Measurements from ENCODE around the gene ANO2. TPM values are rescaled to one million over a fixed set of nuclear protein-coding genes. Genes with fewer than 3 reads are reported as not detected.

ANO2 gene
- total RNA-seq, 4 donors from 2014 or later, result 1.4 to 3.3 (median 2.7) TPM; not detected in 1

GRCh38 chr12:5923043-5923605 is 21.9 kb downstream of the ANO2 start:
- H3K9me3 ChIP-seq, result no peaks in the 10 kb centered on the region
- no peak overlapping the region for H3K4me3 ChIP-seq
- no peaks in the 10 kb centered on the region for H3K27me3 ChIP-seq
- H3K27ac ChIP-seq, result no peak overlapping the region
- in situ Hi-C loops (cut with MboI; ENCODE audit: low pct_ligation_motif_present in 1 of 4, low pct_unique_long_range_greater_than_20kb in 1 of 4, low sequenced_read_pairs in 3 of 4), result no loop called here
- TF ChIP-seq, protein P1, sequence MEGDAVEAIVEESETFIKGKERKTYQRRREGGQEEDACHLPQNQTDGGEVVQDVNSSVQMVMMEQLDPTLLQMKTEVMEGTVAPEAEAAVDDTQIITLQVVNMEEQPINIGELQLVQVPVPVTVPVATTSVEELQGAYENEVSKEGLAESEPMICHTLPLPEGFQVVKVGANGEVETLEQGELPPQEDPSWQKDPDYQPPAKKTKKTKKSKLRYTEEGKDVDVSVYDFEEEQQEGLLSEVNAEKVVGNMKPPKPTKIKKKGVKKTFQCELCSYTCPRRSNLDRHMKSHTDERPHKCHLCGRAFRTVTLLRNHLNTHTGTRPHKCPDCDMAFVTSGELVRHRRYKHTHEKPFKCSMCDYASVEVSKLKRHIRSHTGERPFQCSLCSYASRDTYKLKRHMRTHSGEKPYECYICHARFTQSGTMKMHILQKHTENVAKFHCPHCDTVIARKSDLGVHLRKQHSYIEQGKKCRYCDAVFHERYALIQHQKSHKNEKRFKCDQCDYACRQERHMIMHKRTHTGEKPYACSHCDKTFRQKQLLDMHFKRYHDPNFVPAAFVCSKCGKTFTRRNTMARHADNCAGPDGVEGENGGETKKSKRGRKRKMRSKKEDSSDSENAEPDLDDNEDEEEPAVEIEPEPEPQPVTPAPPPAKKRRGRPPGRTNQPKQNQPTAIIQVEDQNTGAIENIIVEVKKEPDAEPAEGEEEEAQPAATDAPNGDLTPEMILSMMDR (IDR thresholded peaks at IDR 0.05), result no peak
- no peak for TF ChIP-seq POLR2A (IDR thresholded peaks at IDR 0.05)
- no peak for TF ChIP-seq POLR2AphosphoS5 (IDR thresholded peaks at IDR 0.05)
- TF ChIP-seq EP300 (IDR thresholded peaks at IDR 0.05; ENCODE audit: low read depth), result no peak
- no peaks in the 10 kb centered on the region for H3K36me3 ChIP-seq
- intact Hi-C loops (cut with DNase I; ENCODE audit: low total_unique reads), result no loop called here
- WGBS, 2 donors (ENCODE audit: low coverage in 1 of 2), result 62 to 80% methylated on average over 1 to 11 of the region's 14 CpGs
- no peaks in the 10 kb centered on the region for H3K4me1 ChIP-seq
- DNase-seq, result no peak

GRCh38 chr12:5921966-5922899 is 22.8 kb downstream of the ANO2 start:
- in situ Hi-C loops (cut with MboI; ENCODE audit: low pct_ligation_motif_present in 1 of 4, low pct_unique_long_range_greater_than_20kb in 1 of 4, low sequenced_read_pairs in 3 of 4) (no loop called here), intact Hi-C loops (cut with DNase I; ENCODE audit: low total_unique reads) (no loop called here)
- no peak for DNase-seq

GRCh38 chr12:5921027-5921909 is 23.8 kb downstream of the ANO2 start:
- TF ChIP-seq POLR2AphosphoS5 (IDR thresholded peaks at IDR 0.05), result no peak
- WGBS, 2 donors (ENCODE audit: low coverage in 1 of 2), result 88 to 96% methylated on average over 5 to 25 of the region's 25 CpGs
- no peak for DNase-seq
- no peaks in the 10 kb centered on the region for H3K27me3 ChIP-seq
- no peaks in the 10 kb centered on the region for H3K36me3 ChIP-seq
- intact Hi-C loops (cut with DNase I; ENCODE audit: low total_unique reads), result no loop called here
- in situ Hi-C loops (cut with MboI; ENCODE audit: low pct_ligation_motif_present in 1 of 4, low pct_unique_long_range_greater_than_20kb in 1 of 4, low sequenced_read_pairs in 3 of 4), result no loop called here
- H3K9me3 ChIP-seq, result no peaks in the 10 kb centered on the region
- no peak overlapping the region for H3K27ac ChIP-seq
- H3K4me1 ChIP-seq, result no peaks in the 10 kb centered on the region
- H3K4me3 ChIP-seq, result no peak overlapping the region

More at GRCh38 chr12:5921966-5922899, 22.8 kb downstream of the ANO2 start:
- H3K36me3 ChIP-seq, result no peaks in the 10 kb centered on the region
- no peak overlapping the region for H3K4me3 ChIP-seq
- H3K27ac ChIP-seq, result no peak overlapping the region
- no peaks in the 10 kb centered on the region for H3K9me3 ChIP-seq
- H3K27me3 ChIP-seq, result no peaks in the 10 kb centered on the region
- no peaks in the 10 kb centered on the region for H3K4me1 ChIP-seq
- 63 to 73% methylated on average over 2 to 15 of the region's 15 CpGs for WGBS, 2 donors (ENCODE audit: low coverage in 1 of 2)
- TF ChIP-seq EP300 (IDR thresholded peaks at IDR 0.05; ENCODE audit: low read depth) (no peak), POLR2A (IDR thresholded peaks at IDR 0.05) (no peak), POLR2AphosphoS5 (IDR thresholded peaks at IDR 0.05) (no peak)
- TF ChIP-seq, protein P1 (IDR thresholded peaks at IDR 0.05), result no peak

GRCh38 chr12:5916785-5917290 is 28.2 kb downstream of the ANO2 start:
- in situ Hi-C loops (cut with MboI; ENCODE audit: low pct_ligation_motif_present in 1 of 4, low pct_unique_long_range_greater_than_20kb in 1 of 4, low sequenced_read_pairs in 3 of 4), result no loop called here
- WGBS, 2 donors (ENCODE audit: low coverage in 1 of 2), result 69 to 82% methylated on average over 5 to 9 of the region's 9 CpGs
- DNase-seq, result no peak
- intact Hi-C loops (cut with DNase I; ENCODE audit: low total_unique reads), result no loop called here
- Histone ChIP-seq H3K9me3 (no peaks in the 10 kb centered on the region), H3K36me3 (no peaks in the 10 kb centered on the region), H3K27me3 (no peaks in the 10 kb centered on the region), H3K4me1 (no peaks in the 10 kb centered on the region), H3K4me3 (no peak overlapping the region), H3K27ac (no peak overlapping the region)
- TF ChIP-seq, protein P1 (IDR thresholded peaks at IDR 0.05), result no peak
- TF ChIP-seq POLR2A (IDR thresholded peaks at IDR 0.05) (no peak), POLR2AphosphoS5 (IDR thresholded peaks at IDR 0.05) (no peak), EP300 (IDR thresholded peaks at IDR 0.05; ENCODE audit: low read depth) (no peak)

Measured in transverse colon (tissue), 4 donors.